ELR (cell line): ENCODE data around the gene SV2C.
"Not testable (repeated sequence)": the region's sequence is repeated elsewhere in the genome, so short reads cannot be mapped to it uniquely, and the experiment has no call there.

ENCODE experiments used
- DNase-seq: peaks from one replicate; pipeline ENCODE4 v3.0.0-alpha.2; 2015; ENCODE audit warnings: low read depth

SV2C gene

GRCh38 chr5:76082772-76083554, at the start of gene SV2C:
Gene SV2C, plus strand, starts transcription at chr5:76083383. Its CDS starts 48,368 bp downstream, at chr5:76131751.
- DNase-seq = no peak

DNA sequence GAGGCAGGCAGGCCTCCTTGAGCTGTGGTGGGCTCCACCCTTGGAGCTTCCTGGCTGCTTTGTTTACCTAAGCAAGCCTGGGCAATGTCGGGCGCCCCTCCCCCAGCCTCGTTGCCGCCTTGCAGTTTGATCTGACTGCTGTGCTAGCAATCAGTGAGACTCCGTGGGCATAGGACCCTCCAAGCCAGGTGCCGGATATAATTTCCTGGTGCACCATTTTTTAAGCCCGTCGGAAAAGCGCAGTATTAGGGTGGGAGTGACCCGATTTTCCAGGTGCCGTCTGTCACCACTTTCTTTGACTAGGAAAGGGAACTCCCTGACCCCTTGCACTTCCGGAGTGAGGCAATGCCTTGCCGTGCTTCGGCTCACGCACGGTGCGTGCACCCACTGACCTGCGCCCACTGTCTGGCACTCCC, 45.4 kb upstream of the SV2C start:
- DNase-seq = not testable (repeated sequence)

DNA sequence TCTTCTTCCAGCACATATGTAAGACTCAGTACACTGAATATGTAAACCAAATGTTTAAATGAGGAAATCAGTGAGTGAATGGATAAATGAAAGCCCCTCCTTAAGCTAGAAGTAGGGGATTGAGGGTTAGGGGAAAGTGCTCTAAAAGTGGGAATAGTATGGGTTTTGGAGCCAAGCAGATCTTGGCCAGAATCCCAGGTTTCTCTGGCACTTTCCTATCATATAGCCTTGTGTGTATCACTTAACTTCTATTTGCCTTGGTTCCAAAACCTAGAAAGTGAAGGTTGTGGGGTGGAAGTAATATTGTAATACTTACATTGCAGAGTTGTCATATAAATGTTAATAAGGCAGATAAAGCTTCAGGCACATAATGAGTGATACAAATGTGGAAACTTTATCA, 45.0 kb upstream of the SV2C start:
- DNase-seq = no peak

DNA sequence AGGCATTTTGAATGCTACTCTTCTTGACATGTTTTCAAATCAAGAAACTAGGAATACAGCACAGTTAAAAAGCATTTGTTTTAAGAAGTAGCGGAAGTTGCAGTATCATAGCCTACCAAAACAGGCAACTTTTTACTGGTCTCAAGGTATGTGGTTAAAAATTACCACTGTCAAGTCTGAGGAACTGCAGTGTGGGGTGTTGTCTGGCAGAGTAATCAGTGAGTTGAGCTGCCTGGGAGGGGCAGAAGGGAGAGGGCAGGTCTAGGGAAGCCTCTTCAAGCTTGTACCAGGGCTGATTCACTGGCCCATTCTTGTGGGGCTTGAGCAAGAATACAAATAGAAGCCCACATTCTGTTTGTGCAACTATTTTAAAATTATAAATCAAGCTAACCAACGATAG, 42.4 kb upstream of the SV2C start:
- no peak for DNase-seq

GRCh38 chr5:76041863-76042262, 41.3 kb upstream of the SV2C start:
- DNase-seq = no peak

DNA sequence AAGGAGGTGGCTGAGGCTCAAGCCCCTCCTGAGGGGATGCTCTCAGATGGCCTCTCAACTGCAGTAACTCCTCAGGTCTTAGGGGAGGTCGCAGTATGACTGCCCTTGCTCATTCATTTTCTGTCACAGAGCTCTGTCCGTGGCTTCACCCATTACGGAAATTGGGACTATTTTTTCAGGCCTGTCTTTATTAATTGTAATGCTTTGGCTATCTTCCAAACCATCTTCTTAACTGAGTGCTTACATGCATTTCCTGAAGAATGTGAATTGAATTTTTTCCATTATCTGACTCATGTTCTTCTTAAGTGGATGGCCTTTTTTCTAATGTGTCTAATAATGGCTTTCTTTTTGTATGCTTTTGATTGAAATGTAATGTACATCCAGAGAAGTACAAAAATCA, 36.4 kb upstream of the SV2C start:
- DNase-seq = no peak

- DNase-seq = no peak
Observed at GRCh38 chr5:76050134-76050533, 33.0 kb upstream of the SV2C start.

DNA sequence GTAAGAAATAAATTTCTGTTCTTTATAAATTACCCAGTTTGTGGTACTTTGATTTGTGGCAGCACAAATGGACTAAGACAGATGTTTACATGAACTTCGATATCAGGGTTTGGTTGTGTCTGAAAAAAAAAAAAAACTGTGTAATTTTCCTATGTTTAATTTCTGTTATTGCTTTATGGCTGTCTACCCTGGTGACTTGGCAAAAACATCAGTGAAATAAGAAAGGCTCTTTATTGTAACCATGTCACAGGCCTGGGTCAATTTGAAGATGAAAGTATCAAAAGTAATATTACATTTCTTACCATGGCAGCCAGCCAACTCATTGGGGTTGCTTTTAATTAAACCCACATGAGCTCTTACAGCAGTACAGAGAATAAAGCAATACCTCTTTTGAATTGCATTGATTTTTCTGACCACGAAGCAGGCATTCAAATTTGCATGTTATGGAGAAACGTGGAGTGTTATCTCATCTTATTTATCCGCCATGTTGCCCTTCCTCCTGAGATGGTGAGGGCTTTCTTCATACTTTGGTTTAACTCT, 20.6 kb upstream of the SV2C start:
- DNase-seq = no peak

DNA sequence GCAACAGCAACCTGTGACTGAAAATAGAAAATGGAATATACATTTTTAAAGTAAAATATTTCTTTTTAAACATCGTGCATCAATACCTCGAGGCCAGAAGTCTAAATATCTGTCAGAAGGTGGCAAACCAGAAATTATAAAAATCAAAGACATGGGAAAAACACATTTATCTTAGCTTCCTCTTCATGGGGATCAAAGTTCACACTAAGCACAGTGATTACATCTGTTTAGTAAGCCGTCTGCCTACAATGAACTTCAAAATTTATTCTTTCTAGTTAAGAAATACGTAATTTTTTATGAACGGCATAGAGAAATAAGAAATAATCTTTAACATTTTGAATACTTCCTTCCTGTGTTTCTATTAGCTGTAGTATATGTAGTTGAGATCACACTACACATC, 17.9 kb upstream of the SV2C start:
- DNase-seq = no peak

- no peak for DNase-seq
Observed at GRCh38 chr5:76069061-76069735, 14.0 kb upstream of the SV2C start.

GRCh38 chr5:76074487-76075065, 8.6 kb upstream of the SV2C start:
- no peak for DNase-seq

DNA sequence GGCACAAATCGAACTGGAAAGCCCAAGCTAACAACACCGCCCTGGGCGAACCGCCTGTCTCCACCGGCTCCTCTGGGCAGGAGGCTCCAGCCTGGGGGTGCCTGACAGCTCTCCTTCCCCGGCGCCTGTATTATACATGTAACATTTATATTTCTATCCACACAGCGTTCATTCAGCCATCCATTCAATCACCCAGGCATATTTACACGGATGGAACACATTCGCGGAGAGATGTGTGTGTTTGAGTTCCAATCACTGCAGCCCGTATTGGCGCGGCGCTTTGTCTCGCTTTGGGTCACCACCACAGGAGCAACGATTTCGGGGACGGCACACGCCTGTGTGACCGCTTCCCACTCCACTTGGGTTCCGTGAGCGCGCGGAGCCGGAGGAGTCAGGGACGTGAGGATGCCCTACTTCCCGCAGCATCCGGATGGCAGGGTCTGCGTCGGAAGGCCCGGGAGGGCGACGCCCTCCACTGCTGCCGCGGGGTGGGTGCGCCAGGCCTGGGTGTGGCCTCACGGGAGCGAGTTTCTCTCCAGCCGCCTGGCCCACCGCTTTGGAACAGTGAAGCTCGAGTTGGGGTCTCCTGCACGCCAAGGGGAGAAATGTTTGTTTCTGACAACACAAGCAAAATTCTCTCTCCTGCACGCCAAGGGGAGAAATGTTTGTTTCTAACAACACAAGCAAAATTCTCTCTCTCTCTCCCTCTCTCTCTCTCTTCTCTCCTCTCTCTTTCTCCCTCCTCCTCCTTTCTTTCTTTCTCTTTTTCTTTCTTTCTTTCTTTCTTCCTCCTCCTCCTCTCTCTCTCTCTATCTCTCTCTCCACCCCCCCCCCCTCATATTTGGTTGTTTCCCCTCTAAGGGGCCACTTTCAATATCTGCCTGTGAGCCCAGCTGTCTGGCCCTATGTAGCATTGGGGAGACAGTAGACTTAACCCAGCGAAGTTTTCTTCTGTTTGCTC, 1.1 kb upstream of the SV2C start:
- no peak for DNase-seq

GRCh38 chr5:76083555-76084495, 642 bp downstream of the SV2C start:
- DNase-seq = no peak

DNA sequence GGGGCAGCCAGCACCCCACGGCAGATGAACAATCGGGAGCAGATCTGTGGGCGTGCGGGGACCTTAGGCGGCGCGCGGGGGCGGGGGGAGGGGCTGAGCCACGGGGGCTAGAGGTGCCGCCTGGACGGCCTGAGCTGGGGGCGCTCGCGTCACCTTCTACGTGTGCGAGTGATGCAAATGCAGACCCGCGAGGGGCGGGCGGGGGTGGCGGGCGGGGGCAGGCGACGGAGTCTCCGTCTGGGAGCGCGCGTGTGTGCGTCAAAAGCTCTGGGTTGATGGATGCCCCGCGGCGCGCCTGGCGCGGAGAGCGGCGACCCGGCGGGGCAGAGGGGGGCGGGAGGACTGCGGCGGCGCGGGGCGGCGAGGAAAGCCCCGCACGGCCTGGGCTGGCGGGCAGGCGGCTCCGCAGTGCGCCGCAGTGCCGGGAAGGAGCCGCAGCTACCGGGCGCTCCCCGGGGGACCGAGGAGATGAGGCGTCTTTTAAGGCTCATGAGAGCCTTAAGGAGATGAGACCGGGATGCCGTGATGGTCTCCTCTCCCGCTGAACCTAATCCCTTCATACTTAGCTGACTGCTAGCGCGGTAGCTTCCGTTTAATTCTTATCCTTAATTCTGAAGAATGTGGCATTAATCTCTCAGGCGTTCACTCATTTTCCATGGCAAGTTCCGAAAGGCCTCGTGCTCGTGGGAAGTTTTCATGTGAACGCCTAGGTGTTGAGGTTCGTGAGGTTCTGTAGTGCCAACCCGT, 1.5 kb downstream of the SV2C start:
- DNase-seq = no peak

DNA sequence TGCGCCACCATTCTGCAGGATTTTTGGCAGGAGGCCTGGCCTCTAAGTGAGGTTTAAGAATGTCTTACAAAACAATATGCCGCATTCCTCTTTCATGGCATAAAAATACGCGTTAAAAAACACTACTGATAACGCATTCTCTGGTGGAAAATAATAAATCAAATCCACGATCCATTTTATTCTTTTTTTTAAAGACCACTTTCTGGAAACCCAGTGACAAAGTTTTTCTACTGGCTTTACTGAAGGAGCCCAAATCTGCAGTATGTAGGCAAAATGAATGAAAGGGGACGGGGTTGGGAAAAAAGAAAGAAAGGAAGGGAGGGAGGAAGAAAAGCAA, 2.0 kb downstream of the SV2C start:
- no peak for DNase-seq

- DNase-seq = no peak
Observed at GRCh38 chr5:76086095-76086494, 2.9 kb downstream of the SV2C start.

- DNase-seq = not testable (repeated sequence)
Observed at GRCh38 chr5:76089156-76089555, 6.0 kb downstream of the SV2C start.

GRCh38 chr5:76091351-76091750, 8.2 kb downstream of the SV2C start:
- no peak for DNase-seq

DNA sequence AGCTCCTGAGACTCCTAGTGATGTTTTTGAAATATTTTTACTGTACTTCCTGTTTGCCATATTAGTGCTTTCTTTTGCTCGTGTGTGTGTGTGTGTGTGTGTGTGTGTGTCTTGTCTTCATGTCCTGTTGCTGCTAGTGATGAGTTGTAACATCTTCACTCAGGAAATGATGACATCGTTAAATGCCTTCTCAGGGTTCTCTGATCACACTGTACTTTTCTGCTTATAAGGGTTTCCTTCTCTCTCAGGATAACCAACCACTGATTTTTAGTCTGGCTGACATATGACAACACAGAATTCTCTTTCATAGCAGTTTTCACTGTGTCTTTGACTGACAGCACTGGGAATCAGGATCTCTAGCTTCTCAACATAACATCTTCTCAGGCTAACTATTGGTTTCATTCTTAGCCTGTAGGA, 16.1 kb downstream of the SV2C start:
- no peak for DNase-seq

DNA sequence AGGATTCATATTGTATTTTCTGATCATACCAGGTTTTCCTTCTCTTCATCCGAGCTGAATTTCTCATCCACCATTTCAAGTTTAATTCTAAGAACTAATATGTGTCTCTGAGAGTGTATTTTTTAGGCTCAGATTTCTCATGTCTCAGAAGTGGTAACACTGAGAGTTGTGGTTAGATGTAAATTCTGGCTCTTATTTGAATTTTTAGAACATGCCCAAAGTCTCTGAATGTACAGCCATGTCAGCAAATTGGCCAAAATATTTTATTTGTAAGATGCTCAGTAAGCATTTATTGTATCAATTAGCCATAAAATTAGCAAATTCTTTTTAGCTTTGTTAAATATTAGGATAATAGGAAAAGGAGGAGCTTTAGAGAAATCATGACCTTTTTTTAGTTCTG, 16.6 kb downstream of the SV2C start:
- DNase-seq = no peak
